Right forelimb (tissue), 1 donor: ENCODE data around the gene SCYL1.

ENCODE experiments used
- DNase-seq: peaks from one replicate; pipeline ENCODE4 v3.0.0-alpha.2; 2018

SCYL1 gene

GRCh38 chr11:65537620-65538231, 12.8 kb downstream of the SCYL1 start:
- DNase-seq, result no peak

DNA sequence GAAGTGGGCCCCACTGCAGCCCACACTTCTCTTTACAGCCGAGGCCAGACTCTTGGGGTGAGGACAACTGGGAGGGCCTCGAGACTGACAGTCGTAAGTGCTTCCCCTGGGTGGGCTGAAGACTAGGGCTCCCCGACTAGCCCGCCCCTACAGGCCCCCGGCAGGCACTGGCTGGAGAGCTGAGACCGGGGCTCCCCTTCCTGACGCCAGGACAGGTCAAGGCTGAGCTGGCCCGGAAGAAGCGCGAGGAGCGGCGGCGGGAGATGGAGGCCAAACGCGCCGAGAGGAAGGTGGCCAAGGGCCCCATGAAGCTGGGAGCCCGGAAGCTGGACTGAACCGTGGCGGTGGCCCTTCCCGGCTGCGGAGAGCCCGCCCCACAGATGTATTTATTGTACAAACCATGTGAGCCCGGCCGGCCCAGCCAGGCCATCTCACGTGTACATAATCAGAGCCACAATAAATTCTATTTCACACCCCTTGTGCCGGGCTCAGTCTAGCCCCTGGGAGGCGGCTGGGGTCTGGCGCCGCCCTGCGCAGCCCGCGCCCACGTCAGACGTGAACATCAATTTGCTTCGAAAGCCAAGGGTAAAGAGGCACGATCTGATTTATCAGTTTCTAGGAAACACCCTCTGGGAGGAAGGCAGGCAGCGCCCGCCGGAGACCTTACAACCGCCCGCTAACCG, 13.5 kb downstream of the SCYL1 start:
- no peak for DNase-seq

GRCh38 chr11:65538915-65539743, 14.2 kb downstream of the SCYL1 start:
- no peak for DNase-seq

DNA sequence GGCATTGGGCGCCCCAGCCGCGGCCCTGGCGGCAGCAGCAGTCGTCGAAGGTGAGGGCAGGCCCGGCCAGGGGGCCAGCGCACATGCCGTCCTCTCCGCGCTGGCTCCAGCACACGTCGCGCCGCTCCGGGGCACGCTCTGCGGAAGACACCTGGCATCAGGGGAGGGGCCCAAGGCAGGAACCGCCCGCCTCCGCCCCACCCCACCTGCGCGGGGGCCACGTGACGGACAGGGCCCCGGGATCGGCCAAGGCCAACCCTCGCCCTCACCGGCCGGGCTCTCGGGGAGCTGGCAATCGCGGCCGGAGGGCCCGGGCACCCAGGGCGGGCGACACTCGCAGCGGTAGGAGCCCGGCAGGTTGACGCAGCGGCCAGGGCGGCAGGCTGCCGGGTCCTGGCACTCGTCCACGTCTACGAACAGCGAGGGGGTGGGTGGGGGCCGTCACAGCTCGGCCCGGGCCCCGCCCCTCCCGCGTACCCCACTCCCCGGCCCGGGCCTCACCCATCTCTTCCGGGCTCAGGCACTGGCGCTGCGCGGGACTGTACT, 14.9 kb downstream of the SCYL1 start:
- DNase-seq, result no peak

- DNase-seq, result peak; percentile 94
These were observed 15.6 kb downstream of the SCYL1 start for GRCh38 chr11:65540290-65541092.

GRCh38 chr11:65541093-65541982, 16.5 kb downstream of the SCYL1 start:
- no peak for DNase-seq

DNA sequence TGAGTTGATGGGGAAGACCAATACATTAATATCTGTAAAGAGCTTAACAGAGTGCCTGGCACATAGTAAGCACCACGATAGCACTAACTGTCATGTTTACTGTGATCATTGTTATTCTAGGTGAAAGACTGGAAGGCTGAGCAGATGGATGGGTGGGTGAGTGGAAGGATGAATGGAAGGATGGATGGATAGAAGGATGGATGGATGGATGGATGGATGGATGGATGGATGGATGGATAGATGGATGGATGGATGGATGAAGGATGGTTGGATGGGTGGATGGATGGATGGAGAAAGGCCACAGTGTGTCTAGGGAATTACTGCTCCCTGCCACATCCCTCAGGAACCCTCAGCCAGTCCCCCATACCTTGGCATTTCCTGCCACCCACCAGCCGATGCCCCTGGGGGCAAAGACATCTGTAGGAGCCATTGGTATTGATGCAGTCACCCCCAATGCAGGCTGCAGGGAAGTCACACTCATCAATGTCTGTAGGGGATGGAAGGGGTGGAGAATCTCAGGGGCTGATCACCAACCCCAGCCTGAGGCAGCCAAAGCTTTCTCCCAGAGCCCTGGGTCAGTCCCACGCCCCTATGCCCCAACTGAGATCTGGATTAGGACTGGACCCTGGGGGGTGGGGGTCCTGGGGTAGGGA, 18.0 kb downstream of the SCYL1 start:
- no peak for DNase-seq

DNA sequence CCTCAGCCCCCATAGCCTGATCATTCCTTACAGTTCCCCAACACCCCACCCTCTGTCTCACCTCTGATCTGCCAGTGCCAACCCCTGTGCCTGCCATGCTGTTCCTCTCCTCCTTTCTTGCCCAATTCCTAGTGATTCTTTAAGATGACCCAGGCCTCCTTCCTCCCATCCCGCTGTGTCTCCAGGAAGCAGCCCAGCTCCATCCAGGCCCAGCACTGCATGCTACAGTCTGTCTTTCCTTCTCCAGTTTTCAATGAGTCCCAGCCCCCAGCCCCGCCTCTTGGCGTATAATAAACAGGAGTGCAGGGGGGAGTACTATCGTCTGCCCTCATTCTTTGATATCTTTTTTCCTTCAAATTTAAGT, 21.0 kb downstream of the SCYL1 start:
- DNase-seq, result no peak

- peak; percentile 71 for DNase-seq
These were observed 21.5 kb downstream of the SCYL1 start for GRCh38 chr11:65546217-65546958.

GRCh38 chr11:65547446-65548125, 22.7 kb downstream of the SCYL1 start:
- no peak for DNase-seq

GRCh38 chr11:65548395-65548794, 23.5 kb downstream of the SCYL1 start:
- no peak for DNase-seq

- DNase-seq, result no peak
These were observed 24.2 kb downstream of the SCYL1 start for GRCh38 chr11:65549096-65549495.

- no peak for DNase-seq
These were observed 26.9 kb downstream of the SCYL1 start for GRCh38 chr11:65551572-65552387.

DNA sequence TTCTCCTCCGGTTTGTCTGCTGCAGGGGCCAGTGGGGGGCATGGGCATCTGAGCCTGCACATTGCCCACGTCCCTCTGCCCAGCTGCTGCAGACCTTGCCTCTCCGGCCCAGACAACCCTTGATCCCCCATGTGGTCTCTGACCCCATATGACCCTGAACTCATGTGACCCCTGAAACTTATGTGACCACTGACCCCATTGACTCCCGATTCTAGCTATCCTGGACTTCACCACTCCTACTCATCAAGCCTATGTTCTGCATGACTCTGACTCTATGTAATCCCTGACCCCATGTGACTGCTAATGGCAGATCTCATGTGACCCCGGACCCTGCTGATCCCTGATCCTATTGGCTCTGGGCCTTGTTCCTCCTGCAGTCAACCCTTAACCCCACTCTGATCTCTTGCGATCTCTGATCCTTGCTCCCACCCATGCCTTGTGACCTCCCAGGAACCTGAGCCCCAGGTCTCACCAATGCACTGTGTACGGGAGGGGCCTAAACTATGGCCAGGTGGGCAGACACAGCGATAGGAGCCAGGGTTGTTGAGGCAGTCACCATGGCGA, 27.6 kb downstream of the SCYL1 start:
- no peak for DNase-seq

GRCh38 chr11:65553301-65554001, 28.6 kb downstream of the SCYL1 start:
- no peak for DNase-seq

GRCh38 chr11:65554057-65554818, 29.4 kb downstream of the SCYL1 start:
- DNase-seq, result no peak

DNA sequence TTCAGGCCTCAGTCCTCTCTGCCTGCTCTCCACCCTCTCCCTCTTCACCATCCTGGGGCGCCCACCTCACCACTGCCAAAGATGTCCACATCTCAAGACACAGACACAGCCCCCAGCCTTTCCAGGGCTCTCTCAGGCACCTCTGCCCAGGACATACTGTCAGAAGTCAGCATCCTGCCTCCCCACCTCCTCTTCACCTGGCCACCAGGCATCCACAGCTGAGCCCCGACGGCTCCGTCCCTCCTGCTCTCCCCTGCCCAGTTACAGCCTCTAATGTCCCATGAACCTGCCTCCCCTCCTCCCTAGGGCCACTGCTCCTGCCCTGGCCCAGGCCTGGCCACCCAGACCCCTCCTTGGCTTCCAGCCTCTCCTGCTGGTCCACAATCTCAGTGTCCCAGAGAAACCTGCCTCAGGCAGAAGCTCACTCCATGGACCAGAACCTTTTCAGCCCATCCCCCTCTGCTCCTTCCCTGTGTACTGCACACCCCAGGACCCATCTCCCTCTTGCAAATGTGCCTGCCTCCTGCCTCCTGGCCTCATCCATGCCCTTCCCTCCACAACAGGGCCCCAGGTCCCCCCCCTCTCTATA, 30.1 kb downstream of the SCYL1 start:
- no peak for DNase-seq
